ENCODE data around the gene ISCU.
A peak's percentile ranks its signal among the peaks of the same experiment; 100 is the strongest.
"Not testable (repeated sequence)": the region's sequence is repeated elsewhere in the genome, so short reads cannot be mapped to it uniquely, and the experiment has no call there.

The ISCU gene

GRCh38 chr12:108571609-108572165 lies 9.3 kb downstream of the ISCU start:
- DNase-seq = no peak

- no peak for DNase-seq
These were observed 9.9 kb downstream of the ISCU start for GRCh38 chr12:108572166-108572790.

GRCh38 chr12:108573317-108573716 lies 10.9 kb downstream of the ISCU start:
- DNase-seq = no peak

- DNase-seq = not testable (repeated sequence)
These were observed 11.9 kb downstream of the ISCU start for GRCh38 chr12:108574276-108574675.

- DNase-seq = peak; percentile 11
These were observed 13.0 kb downstream of the ISCU start for GRCh38 chr12:108575199-108575912.

- peak; percentile 51 for DNase-seq
These were observed 14.4 kb downstream of the ISCU start for GRCh38 chr12:108576660-108577234.

- DNase-seq = no peak
These were observed 15.1 kb downstream of the ISCU start for GRCh38 chr12:108577458-108577857.

- DNase-seq = peak; percentile 4
These were observed 15.9 kb downstream of the ISCU start for GRCh38 chr12:108578264-108578663.

- peak; percentile 6 for DNase-seq
These were observed 16.4 kb downstream of the ISCU start for GRCh38 chr12:108578813-108579212.

- no peak for DNase-seq
These were observed 18.1 kb downstream of the ISCU start for GRCh38 chr12:108580531-108580930.

GRCh38 chr12:108581311-108582227 lies 19.2 kb downstream of the ISCU start:
- DNase-seq = no peak

- no peak for DNase-seq
These were observed 20.1 kb downstream of the ISCU start for GRCh38 chr12:108582509-108582908.

- no peak for DNase-seq
These were observed 20.8 kb downstream of the ISCU start for GRCh38 chr12:108582978-108583770.

- peak; percentile 83 for DNase-seq
These were observed 21.6 kb downstream of the ISCU start for GRCh38 chr12:108583991-108584390.

- no peak for DNase-seq
These were observed 22.2 kb downstream of the ISCU start for GRCh38 chr12:108584456-108585065.

- DNase-seq = no peak
These were observed 23.5 kb downstream of the ISCU start for GRCh38 chr12:108585864-108586263.

GRCh38 chr12:108586306-108586705 lies 23.9 kb downstream of the ISCU start:
- DNase-seq = no peak

GRCh38 chr12:108587826-108588225 lies 25.4 kb downstream of the ISCU start:
- peak; percentile 60 for DNase-seq

- peak; percentile 76 for DNase-seq
These were observed 26.8 kb downstream of the ISCU start for GRCh38 chr12:108589028-108589839.

- no peak for DNase-seq
These were observed 27.4 kb downstream of the ISCU start for GRCh38 chr12:108589840-108590229.

- DNase-seq = not testable (repeated sequence)
These were observed 28.1 kb downstream of the ISCU start for GRCh38 chr12:108590463-108590862.

Measured in femur (tissue), 1 donor.